ENCODE measurements around the gene CD1E.
"Not testable (repeated sequence)": the region's sequence is repeated elsewhere in the genome, so short reads cannot be mapped to it uniquely, and the experiment has no call there.

The CD1E gene

GRCh38 chr1:158353303-158354075 is at the start of gene CD1E:
CD1E (plus strand) TSS chr1:158353894; CDS start chr1:158353989, 95 bp downstream.
- no peak for DNase-seq

DNA sequence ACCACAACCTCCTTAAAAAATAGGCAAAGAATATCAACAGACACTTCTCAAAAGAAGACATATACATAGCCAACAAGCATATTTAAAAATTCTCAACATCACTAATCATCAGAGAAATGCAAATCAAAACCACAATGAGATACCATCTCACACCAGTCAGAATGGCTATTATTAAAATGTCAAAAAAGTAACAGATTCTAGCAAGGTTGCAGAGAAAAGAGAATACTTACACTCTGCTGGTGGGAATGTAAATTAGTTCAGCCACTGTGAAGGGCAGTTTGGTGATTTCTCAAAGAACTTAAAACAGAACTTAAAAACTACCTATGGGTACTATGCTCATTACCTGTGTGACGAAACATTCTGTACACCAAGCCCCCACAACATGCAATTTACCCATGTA is 43.1 kb upstream of the CD1E start:
- DNase-seq: no peak

DNA sequence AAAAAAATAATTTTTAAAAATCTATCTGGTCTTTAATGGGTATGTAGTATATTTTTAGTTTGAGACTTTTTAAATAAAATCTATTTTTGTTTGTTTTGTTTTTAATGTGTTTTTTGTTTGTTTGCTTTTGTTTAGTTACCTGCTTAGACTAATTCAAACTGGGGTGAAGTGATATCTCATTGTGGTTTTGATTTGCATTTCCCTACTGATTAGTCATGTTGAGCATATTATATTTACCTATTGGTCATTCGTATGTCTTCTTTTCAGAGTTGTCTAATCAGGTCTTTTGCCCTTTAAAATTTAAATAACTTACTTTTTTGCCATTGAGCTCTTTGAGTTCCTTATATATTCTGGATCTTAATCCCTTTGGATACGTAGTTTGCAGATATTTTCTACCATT is 42.6 kb upstream of the CD1E start:
- DNase-seq: no peak

DNA sequence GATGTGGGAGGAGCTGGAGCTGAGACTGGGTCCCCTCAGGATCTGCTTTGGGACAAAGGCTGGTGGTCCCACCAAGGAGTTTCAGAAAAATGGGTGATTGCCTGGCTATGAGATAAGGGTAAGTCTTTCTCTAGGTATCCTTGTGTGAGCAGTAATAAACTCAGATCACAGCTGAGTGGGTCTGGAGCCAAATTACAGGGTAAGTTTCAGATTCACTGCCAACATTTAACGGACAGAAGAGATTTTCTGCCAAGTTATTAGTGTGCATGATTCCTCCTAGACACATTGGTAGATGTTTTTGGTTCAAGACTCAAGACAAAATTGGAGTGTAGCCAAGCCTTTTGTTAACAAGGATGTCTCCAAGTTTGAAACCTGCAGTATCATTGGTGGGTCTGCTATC is 29.8 kb upstream of the CD1E start:
- no peak for DNase-seq

DNA sequence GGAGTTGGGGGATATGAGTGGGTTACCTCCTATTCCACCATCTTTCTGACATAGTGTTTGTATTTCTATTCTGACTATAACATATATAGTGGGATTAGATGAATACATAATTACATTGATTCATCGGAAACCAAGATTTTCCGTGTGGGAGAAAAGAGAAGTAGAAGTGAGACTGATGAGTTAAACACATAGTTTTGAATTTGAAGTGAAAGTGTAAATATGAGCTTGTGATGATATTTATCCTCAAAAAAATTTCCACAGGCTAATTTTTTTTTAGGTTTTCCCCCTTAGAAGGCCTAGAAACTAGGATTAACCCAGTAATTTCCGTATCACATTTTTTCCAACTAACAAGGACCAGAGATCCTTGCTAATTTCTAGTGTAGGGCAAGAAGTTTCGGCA is 29.3 kb upstream of the CD1E start:
- no peak for DNase-seq

GRCh38 chr1:158327481-158327880 is 26.2 kb upstream of the CD1E start:
- no peak for DNase-seq

GRCh38 chr1:158328426-158328825 is 25.3 kb upstream of the CD1E start:
- DNase-seq: no peak

DNA sequence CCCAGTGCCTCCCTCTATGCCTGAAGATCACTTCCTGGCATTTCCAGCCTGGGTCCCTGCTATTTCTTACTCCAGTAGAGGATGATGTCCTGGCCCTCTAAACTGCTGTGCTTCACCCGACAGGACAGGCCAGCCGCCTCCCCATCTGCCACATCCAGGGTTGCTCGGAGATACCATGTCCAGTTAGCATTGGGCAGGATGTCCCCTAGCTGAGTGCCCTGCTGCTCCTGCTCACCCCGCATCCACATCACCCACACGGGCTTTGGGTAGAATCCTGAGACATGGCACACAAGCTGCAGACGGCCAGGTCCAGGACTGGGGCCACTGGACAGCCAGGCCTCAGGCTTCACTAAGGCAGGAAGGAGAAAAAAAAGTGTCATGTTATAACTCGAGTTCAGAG is 24.4 kb upstream of the CD1E start:
- DNase-seq: no peak

DNA sequence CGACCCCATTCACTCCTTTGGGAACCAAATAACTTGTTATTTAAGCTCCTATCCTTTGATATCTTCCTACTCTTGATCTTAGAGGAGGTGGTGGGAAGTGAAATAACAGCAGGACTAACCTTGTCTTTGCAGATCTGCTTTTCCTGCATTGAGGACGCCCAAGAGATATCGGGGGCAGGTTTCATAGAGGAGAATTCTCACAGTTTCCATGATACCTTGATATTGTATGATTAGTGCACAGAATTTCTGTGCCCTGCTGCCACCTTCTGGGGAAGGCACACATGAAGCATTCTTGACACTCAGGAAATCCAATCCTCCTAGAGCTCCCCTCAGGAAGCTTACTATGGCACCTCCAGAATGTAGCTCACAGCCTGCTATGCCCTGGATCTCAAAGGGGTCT is 24.0 kb upstream of the CD1E start:
- DNase-seq: no peak

GRCh38 chr1:158330391-158331105 is 23.1 kb upstream of the CD1E start:
- DNase-seq: no peak

GRCh38 chr1:158331106-158331425 is 22.6 kb upstream of the CD1E start:
- DNase-seq: no peak

DNA sequence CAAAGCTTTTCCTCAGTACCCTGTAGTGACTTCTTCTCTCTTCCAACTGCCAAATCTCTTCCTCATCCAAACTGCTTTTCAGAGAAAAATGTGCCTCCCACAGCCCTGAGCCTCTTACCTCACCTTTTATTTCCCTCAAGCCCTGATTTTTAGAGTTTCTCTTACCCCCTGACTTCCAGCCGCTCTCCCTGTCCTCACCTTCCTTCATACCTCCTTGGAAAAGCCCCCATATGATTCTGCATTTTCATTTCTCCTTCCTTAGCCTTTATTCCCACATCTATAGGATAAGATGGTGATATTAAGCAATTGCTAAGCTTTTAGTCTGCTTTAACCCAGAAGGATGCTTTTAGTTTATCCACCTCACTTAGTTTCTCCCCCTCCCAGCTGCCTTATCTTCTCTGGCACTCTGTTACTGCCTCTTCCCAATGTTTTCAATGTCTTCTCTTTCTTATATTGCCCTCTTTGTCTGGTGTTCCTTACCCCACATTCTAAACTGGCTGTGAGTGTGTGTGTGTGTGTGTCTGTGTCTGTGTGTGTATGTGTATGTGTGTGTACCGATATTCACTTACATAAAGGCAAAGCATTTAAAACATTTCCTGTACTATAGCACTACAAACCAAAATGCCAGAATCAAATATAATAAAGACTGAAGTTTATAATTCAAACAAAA is 22.1 kb upstream of the CD1E start, which contains the start of gene CD1B:
CD1B (minus strand) TSS at position 51 of the 670 bp plus-strand sequence. CDS start 108 bp downstream, outside the sequence.
- no peak for DNase-seq

- no peak for DNase-seq
Measured at GRCh38 chr1:158333405-158334155, 20.1 kb upstream of the CD1E start.

GRCh38 chr1:158334526-158335212 is 19.0 kb upstream of the CD1E start:
- DNase-seq: no peak

DNA sequence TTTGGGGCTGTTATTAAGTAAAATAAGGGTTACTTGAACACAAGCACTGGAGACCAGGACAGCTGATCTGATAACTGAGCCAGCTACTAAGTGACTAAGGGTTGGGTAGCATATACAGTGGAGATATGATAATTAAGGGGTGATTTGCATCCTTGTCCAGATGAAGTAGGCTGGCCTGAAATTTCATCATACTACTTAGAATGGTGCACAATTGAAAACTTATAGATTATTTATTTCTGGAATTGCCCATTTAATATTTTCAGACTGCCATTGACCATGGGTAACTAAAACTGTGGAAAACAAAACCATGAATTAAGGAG is 18.5 kb upstream of the CD1E start:
- no peak for DNase-seq

DNA sequence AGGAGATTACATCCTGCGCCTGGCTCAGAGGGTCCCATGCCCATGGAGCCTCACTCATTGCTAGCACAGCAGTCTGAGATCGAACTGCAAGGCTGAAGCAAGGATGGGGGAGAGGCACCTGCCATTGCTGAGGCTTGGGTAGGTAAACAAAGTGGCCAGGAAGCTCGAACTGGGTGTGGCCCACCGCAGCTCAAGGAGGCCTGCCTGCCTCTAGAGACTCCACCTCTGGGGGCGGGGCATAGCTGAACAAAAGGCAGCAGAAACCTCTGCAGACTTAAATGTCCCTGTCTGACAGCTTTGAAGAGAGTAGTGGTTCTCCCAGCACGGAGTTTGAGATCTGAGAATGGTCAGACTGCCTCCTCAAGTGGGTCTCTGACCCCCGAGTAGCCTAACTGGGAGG is 17.3 kb upstream of the CD1E start:
- DNase-seq: not testable (repeated sequence)

DNA sequence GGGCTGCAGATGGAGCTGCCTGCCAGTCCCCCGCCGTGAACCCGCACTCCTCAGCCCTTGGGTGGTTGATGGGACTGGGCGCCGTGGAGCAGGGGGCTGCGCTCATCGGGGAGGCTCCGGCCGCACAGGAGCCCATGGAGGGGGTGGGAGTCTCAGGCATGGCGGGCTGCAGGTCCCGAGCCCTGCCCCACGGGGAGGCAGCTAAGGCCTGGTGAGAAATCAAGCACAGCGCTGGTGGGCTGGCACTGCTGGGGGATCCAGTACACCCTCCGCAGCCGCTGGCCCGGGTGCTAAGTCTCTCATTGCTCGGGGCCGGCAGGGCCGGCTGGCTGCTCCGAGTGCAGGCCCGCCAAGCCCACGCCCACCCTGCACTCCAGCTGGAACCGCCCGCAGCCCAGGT is 4.7 kb upstream of the CD1E start:
- DNase-seq: not testable (repeated sequence)

- DNase-seq: no peak
Measured at GRCh38 chr1:158354255-158354654, 561 bp downstream of the CD1E start.

DNA sequence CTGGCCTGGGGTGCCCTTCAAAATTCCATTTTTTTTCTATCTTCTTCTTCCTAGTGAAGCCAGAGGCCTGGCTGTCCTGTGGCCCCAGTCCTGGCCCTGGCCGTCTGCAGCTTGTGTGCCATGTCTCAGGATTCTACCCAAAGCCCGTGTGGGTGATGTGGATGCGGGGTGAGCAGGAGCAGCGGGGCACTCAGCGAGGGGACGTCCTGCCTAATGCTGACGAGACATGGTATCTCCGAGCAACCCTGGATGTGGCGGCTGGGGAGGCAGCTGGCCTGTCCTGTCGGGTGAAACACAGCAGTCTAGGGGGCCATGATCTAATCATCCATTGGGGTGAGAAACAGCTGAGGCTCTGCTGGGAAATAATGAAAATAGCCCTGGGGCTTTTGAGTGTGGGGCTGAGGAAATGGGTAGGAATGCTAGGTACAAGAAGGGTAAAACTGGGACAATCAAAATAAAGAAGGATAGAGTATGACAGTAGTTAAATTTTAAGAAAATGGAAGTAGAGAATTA is 2.1 kb downstream of the CD1E start:
- no peak for DNase-seq

DNA sequence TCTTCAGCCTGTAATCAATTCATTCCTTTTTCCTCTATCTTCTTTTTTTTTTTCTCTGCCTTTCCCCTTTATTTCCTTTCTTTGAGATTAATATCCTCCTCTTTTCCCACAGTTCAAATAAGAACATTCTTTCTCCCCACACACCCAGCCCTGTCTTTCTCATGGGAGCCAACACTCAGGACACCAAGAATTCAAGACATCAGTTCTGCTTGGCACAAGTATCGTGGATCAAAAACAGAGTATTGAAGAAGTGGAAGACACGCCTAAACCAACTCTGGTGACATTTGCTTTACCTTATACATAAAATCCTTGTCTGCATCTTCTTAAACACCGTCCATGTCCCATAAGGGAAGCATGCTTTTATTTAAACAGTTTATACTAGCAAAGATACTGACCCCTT is 2.9 kb downstream of the CD1E start:
- DNase-seq: no peak

- DNase-seq: no peak
Measured at GRCh38 chr1:158357441-158357840, 3.7 kb downstream of the CD1E start.

DNA sequence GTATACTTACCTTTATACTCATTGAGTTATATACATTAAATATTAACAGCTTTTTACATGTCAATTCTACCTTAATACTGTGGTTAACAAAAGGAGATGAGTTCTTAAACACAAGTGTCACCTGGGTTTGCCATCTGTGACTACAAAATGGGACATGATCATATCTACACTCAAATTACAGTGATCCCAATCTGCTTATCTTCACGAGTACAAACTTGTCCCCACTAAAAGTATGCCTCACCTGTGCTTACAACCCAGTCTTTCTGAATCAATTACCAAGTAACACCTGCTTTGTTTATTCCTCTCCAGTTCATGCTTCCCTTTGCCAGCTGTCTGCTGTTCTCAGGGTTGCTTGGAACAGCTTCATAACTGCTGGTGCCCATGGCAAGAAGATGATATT is 8.8 kb downstream of the CD1E start:
- DNase-seq: no peak

DNA sequence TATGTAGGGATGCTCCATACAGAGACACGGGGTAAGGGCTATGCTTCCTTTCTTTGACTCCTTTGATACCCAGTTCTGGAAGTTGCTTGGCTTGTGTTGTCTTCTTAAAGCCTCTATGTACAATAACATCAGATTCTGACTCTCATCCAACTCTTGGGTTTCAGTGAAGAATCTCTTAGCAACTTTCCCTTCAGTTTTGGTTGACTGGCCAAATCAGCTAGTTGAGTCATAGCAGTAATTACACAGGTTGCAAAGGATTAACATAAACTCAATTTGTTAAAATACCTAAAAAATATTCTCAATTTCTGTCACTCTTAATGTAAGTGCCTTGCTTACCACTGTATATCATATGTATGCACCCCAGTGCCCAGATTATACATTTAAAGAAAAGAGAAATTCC is 9.2 kb downstream of the CD1E start:
- DNase-seq: no peak

Measured in fibroblast of upper back skin (primary cell).